ENCODE data around the gene RAB1B.
"Not testable (repeated sequence)": the region's sequence is repeated elsewhere in the genome, so short reads cannot be mapped to it uniquely, and the experiment has no call there.

The RAB1B gene

GRCh38 chr11:66310803-66311440, 42.5 kb downstream of the RAB1B start:
- not testable (repeated sequence) for DNase-seq

DNA sequence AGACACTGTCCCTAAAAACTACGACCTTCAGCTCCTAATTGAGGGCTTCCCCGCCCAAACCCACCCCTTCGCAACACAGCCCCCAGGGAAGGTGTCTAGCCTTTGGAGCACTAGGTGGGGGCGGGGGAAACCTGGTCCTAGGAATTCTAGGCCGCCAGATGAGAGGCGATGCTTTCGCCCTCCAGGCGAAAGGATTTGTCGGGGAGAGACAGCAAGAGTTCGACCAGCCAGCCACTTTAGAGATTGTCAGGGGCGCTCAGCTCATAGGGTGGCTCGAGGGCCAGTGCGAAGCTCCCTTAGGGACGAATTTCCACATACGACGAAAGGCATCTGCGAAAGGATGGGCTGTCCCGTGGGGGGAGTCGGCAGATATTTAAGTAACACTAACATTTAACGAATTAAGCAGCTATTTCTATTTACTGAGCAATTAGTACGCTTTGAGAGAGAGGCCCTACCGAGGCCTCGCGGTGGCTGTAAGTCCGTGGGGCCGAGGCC, 43.1 kb downstream of the RAB1B start:
- DNase-seq, result no peak

- DNase-seq, result peak; percentile 69
Measured at GRCh38 chr11:66311965-66312548, 43.6 kb downstream of the RAB1B start.

GRCh38 chr11:66312549-66313320, 44.3 kb downstream of the RAB1B start:
- peak; percentile 48 for DNase-seq

- no peak for DNase-seq
Measured at GRCh38 chr11:66313321-66314185, 45.1 kb downstream of the RAB1B start.

GRCh38 chr11:66314186-66314501, 45.7 kb downstream of the RAB1B start:
- no peak for DNase-seq

DNA sequence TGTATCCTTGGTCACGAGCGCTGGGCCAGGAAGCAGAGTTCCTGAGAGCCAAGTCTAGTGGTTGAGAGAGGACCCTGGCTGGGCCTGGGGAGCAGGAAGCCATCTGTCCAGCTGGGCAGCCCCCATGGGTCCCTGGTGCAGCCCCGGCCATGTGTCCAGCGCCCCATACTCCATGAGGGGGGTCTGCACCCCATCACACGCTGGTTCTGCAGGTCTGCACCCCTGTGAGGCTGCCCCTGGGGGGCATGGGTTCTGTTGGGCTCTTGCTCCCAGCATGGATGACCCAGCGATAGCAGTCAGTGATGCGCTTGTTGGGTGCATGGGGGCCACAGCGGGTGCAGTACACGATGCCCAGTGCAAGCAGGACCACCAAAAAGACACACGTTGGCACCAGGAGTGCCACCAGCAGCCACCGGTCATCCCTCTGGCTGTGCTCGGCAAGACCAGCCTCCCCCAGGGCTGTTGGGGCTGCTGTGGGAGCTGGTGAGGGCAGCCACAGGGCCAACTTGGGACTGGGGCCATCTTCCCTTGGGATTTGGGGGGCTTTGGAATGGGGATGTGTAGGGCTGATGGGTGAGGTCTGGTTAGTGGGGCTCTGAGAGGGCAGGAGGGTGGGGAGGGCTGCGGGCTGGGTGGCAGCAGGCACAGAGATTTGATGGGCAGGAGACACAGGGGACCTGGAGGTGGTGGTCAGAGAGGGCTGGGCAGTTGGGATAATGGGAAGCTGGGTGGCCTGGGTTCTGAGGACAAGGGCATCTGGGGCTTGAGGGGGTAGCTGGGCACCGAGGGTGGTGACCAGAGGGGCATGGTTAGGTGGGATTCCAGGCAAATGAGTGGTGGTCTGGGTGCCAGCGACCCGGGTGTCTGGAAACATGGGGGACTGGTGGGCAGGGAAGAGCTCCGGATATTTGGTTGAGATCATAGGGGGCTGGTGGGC, 46.4 kb downstream of the RAB1B start:
- no peak for DNase-seq

GRCh38 chr11:66315498-66315885, 47.1 kb downstream of the RAB1B start:
- no peak for DNase-seq

GRCh38 chr11:66315921-66316811, 47.7 kb downstream of the RAB1B start:
- DNase-seq, result no peak

- DNase-seq, result no peak
Measured at GRCh38 chr11:66316849-66317251, 48.4 kb downstream of the RAB1B start, which contains the start of gene CD248. Gene CD248 (minus strand): TSS chr11:66317044. CDS start chr11:66317027, 17 bp downstream.

GRCh38 chr11:66317322-66317722, 48.9 kb downstream of the RAB1B start:
- no peak for DNase-seq

- DNase-seq, result no peak
Measured at GRCh38 chr11:66317723-66318599, 49.5 kb downstream of the RAB1B start.

DNA sequence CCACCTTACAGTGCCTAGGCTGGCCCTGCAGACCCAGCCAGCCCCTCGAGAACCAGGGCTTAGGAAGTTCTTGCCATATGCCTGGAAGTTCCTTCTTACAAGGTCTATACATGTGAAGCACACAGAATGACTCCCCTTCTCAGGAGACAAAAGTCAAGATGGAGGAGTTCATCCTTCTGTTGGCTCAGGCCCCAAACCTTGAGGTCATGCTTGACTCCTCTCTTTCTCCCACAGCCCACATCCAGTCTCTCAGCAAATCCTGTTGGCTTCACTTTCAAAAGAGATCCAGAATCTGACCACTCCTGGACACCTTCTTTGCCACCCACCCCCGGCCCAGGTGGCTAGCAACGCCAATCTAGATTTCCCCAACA, 50.1 kb downstream of the RAB1B start:
- DNase-seq, result no peak

GRCh38 chr11:66320289-66320688, 51.9 kb downstream of the RAB1B start:
- DNase-seq, result not testable (repeated sequence)

GRCh38 chr11:66320748-66321147, 52.3 kb downstream of the RAB1B start:
- not testable (repeated sequence) for DNase-seq

DNA sequence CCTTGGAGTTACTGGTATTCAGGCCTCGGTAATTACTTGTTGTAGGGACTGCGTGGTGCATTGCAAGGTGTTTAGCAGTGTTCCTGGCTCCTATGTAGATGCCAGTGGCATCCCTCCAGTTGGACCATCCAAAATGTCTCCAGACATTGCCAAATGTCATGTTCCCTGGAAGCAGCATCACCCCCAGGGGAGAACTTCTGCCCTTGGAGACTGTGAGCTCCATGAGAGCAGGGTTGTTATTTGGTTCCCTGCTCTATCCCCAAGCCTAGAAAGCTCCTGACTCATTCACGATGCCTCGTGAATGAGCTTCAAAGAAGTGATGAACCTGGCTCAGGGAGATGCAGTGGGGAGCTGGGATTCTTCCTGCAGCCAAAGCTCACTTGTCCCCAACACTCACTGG, 53.2 kb downstream of the RAB1B start:
- no peak for DNase-seq

- no peak for DNase-seq
Measured at GRCh38 chr11:66322732-66323427, 54.4 kb downstream of the RAB1B start.

- no peak for DNase-seq
Measured at GRCh38 chr11:66323684-66324083, 55.2 kb downstream of the RAB1B start.

DNA sequence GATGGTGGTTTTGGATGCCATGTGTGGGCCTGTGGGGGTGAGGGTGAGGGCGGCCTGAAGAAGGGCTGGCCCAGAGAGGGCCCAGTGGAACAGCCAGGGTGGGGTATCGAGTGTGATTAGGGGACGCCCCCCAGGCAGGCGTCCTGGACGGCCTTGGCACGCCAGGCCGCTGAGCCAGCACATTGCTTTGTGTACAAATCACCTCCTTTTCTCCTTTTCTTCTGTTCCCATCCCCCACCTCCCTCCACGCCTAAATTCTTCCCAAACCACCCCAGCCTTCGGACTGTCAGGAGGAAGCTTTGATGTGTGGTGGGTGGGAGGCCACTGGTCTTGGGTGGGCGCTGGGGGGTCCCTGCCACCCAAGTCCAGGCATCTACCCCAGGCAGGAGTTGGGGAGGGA, 56.2 kb downstream of the RAB1B start:
- DNase-seq, result no peak

All from NCI-H510A (cell line).